ENCODE measurements around the gene MAP4K2. TPM values are rescaled to one million over a fixed set of nuclear protein-coding genes. Genes with fewer than 3 reads are reported as not detected.
A peak's percentile ranks its signal among the peaks of the same experiment; 100 is the strongest.

Gene MAP4K2
- total RNA-seq, 1 experiment from 2014 or later: 24.5 TPM

DNA sequence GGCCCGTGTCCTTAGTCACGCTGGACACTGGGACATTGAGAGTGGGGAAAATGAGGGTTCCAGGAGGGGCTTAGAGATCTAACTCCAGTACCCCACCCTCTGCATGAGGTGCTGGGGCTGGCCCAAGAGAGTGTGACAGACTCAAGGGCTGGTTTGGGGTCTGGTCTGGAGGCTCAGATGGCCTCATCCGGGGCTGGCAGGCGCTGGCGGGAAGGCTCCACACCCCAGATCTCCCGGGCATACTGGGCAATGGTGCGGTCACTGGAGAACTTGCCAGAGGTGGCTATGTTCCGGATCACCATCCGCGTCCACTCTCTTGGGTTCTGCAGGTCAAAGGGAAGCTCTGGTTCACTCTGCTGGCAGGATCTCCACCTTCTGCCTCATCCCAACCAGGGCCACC lies 56.5 kb downstream of the MAP4K2 start:
- no peak overlapping the region for H3K27ac Mint-ChIP-seq
- no peaks in the 10 kb centered on the region for H3K36me3 Mint-ChIP-seq
- TF ChIP-seq MYBL2 (CRISPR knock-in tag; IDR thresholded peaks at IDR 0.05) (no peak), SOX15 (CRISPR knock-in tag; IDR thresholded peaks at IDR 0.05) (no peak), TEAD4 (CRISPR knock-in tag; IDR thresholded peaks at IDR 0.05) (no peak), PRRX2 (CRISPR knock-in tag; IDR thresholded peaks at IDR 0.05) (no peak), GRHL2 (CRISPR knock-in tag; IDR thresholded peaks at IDR 0.05; ENCODE audit: insufficient replicate concordance, severe bottlenecking) (no peak), ZNF396 (CRISPR knock-in tag; IDR thresholded peaks at IDR 0.05; ENCODE audit: borderline replicate concordance) (no peak), FOXK1 (CRISPR knock-in tag; IDR thresholded peaks at IDR 0.05) (no peak), CDX4 (CRISPR knock-in tag; IDR thresholded peaks at IDR 0.05; ENCODE audit: borderline replicate concordance) (no peak), ATF6 (CRISPR knock-in tag; IDR thresholded peaks at IDR 0.05) (no peak), ZBTB43 (CRISPR knock-in tag; IDR thresholded peaks at IDR 0.05) (no peak), USF2 (CRISPR knock-in tag; IDR thresholded peaks at IDR 0.05) (no peak), RELA (CRISPR knock-in tag; IDR thresholded peaks at IDR 0.05; ENCODE audit: borderline replicate concordance) (no peak), HMGA2 (CRISPR knock-in tag; IDR thresholded peaks at IDR 0.05) (no peak), KAT7 (CRISPR knock-in tag; IDR thresholded peaks at IDR 0.05; ENCODE audit: borderline replicate concordance) (no peak), MLX (CRISPR knock-in tag; IDR thresholded peaks at IDR 0.05) (no peak)
- TF ChIP-seq, protein P1, sequence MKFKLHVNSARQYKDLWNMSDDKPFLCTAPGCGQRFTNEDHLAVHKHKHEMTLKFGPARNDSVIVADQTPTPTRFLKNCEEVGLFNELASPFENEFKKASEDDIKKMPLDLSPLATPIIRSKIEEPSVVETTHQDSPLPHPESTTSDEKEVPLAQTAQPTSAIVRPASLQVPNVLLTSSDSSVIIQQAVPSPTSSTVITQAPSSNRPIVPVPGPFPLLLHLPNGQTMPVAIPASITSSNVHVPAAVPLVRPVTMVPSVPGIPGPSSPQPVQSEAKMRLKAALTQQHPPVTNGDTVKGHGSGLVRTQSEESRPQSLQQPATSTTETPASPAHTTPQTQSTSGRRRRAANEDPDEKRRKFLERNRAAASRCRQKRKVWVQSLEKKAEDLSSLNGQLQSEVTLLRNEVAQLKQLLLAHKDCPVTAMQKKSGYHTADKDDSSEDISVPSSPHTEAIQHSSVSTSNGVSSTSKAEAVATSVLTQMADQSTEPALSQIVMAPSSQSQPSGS (CRISPR knock-in tag; IDR thresholded peaks at IDR 0.05; ENCODE audit: borderline replicate concordance, low read depth): no peak
- TF ChIP-seq, protein P2, sequence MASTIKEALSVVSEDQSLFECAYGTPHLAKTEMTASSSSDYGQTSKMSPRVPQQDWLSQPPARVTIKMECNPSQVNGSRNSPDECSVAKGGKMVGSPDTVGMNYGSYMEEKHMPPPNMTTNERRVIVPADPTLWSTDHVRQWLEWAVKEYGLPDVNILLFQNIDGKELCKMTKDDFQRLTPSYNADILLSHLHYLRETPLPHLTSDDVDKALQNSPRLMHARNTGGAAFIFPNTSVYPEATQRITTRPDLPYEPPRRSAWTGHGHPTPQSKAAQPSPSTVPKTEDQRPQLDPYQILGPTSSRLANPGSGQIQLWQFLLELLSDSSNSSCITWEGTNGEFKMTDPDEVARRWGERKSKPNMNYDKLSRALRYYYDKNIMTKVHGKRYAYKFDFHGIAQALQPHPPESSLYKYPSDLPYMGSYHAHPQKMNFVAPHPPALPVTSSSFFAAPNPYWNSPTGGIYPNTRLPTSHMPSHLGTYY (CRISPR knock-in tag; IDR thresholded peaks at IDR 0.05): no peak
- TF ChIP-seq, protein P3, sequence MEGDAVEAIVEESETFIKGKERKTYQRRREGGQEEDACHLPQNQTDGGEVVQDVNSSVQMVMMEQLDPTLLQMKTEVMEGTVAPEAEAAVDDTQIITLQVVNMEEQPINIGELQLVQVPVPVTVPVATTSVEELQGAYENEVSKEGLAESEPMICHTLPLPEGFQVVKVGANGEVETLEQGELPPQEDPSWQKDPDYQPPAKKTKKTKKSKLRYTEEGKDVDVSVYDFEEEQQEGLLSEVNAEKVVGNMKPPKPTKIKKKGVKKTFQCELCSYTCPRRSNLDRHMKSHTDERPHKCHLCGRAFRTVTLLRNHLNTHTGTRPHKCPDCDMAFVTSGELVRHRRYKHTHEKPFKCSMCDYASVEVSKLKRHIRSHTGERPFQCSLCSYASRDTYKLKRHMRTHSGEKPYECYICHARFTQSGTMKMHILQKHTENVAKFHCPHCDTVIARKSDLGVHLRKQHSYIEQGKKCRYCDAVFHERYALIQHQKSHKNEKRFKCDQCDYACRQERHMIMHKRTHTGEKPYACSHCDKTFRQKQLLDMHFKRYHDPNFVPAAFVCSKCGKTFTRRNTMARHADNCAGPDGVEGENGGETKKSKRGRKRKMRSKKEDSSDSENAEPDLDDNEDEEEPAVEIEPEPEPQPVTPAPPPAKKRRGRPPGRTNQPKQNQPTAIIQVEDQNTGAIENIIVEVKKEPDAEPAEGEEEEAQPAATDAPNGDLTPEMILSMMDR (IDR thresholded peaks at IDR 0.05): no peak
- TF ChIP-seq, protein P4, sequence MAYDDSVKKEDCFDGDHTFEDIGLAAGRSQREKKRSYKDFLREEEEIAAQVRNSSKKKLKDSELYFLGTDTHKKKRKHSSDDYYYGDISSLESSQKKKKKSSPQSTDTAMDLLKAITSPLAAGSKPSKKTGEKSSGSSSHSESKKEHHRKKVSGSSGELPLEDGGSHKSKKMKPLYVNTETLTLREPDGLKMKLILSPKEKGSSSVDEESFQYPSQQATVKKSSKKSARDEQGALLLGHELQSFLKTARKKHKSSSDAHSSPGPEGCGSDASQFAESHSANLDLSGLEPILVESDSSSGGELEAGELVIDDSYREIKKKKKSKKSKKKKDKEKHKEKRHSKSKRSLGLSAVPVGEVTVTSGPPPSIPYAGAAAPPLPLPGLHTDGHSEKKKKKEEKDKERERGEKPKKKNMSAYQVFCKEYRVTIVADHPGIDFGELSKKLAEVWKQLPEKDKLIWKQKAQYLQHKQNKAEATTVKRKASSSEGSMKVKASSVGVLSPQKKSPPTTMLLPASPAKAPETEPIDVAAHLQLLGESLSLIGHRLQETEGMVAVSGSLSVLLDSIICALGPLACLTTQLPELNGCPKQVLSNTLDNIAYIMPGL (CRISPR knock-in tag; IDR thresholded peaks at IDR 0.05): no peak
- ATAC-seq (no peak), DNase-seq (ENCODE audit: low spot score) (no peak)
- CTCF ChIA-PET: interaction anchor here (1.5 to 2.3 kb wide), 4 partner anchors 13 to 102 kb away, joined by 5 to 13 read pairs (median 9); partner anchors contain the start of genes PYGM and SF1
- H3K4me1 Mint-ChIP-seq: peaks cover 16% of the 10 kb centered on the region
- POLR2A ChIA-PET: interaction anchor here (0.5 to 2.1 kb wide), 2 partner anchors 13 to 24 kb away, joined by 5 to 10 read pairs; partner anchors contain the start of gene PYGM
- peaks cover 22% of the 10 kb centered on the region for H3K27me3 Mint-ChIP-seq (ENCODE audit: low read depth)
- no peaks in the 10 kb centered on the region for H3K9me3 Mint-ChIP-seq
- H3K4me3 Mint-ChIP-seq: peak overlapping the region; percentile 46
